ENCODE data around the gene IPPK.

IPPK gene

DNA sequence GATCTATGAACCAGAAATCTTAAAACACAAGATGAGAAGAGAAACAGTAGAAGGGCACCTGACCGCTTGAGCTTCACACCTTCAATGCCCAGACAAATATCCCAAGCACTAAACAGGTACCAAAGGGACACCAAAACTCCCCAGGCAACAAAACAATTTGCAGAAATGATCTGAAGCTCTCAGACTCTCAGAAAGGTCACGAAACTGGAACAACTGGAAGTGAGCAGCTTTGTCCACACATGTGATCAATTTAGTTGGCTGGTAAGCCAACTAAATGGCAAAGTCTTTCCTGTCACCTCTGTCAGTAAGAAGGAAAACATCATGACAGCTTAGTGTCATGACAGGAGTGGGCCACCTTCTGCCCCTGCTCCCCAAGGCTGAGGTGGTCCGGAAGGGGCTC, 4.1 kb downstream of the IPPK start:
- Histone ChIP-seq H3K27ac (ENCODE audit: low read depth, low read length) (no peak overlapping the region), H3K79me2 (ENCODE audit: control insufficient read depth, insufficient read depth, low read length, unreplicated experiment) (peaks cover 85% of the 10 kb centered on the region), H3K4me1 (ENCODE audit: control insufficient read depth, insufficient read depth, low read length, unreplicated experiment) (peaks cover 13% of the 10 kb centered on the region)

DNA sequence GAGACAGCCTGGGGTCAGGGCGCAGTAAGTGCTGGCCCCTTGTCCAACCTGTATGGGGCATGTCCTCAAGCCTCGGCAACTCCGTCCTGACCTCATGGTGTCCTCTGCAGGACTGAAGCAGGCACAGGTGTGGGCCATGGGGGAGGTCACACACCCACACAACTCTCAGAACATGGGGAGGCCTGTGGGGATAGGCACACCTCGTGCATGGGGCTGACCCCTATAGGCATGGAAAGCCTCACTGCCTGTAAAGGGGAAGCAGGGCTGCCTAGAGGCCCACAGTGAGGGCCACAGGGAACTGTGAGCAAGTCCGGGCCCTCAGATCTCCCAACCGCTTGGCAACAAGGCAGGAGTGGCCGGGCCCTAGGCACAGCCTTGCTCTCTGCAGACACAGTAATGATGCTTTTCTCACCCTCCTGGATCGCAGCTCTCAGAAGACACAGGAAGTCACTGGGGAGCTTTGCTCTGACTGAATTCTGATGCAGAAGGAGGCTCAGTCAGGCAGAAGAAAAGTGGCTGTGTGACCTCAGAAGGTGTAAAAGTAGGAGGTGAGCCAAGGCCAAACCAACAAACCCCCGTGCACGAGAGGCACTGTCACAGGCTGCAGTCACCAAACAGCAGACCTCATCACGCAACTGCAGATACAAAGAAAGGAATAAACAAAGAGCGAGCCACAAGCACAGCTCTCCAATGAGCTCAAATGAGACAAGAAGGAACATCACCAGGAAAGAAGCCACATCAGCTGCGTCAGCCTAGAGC, 5.4 kb downstream of the IPPK start:
- Histone ChIP-seq H3K4me3 (ENCODE audit: low read depth, low read length) (no peak overlapping the region), H3K27ac (ENCODE audit: low read depth, low read length) (no peak overlapping the region), H3K27me3 (ENCODE audit: insufficient read depth, low read length) (no peaks in the 10 kb centered on the region), H2AFZ (ENCODE audit: low read length, unreplicated experiment) (no peak overlapping the region), H3K79me2 (ENCODE audit: control insufficient read depth, insufficient read depth, low read length, unreplicated experiment) (peaks cover 93% of the 10 kb centered on the region), H3K4me1 (ENCODE audit: control insufficient read depth, insufficient read depth, low read length, unreplicated experiment) (peaks cover 13% of the 10 kb centered on the region), H3K36me3 (ENCODE audit: insufficient read depth, low read length) (no peaks in the 10 kb centered on the region)

More for the DNA sequence above, 4.1 kb downstream of the IPPK start:
- Histone ChIP-seq H3K27me3 (ENCODE audit: insufficient read depth, low read length) (no peaks in the 10 kb centered on the region), H3K4me3 (ENCODE audit: low read depth, low read length) (no peak overlapping the region), H2AFZ (ENCODE audit: low read length, unreplicated experiment) (no peak overlapping the region), H3K36me3 (ENCODE audit: insufficient read depth, low read length) (no peaks in the 10 kb centered on the region)

DNA sequence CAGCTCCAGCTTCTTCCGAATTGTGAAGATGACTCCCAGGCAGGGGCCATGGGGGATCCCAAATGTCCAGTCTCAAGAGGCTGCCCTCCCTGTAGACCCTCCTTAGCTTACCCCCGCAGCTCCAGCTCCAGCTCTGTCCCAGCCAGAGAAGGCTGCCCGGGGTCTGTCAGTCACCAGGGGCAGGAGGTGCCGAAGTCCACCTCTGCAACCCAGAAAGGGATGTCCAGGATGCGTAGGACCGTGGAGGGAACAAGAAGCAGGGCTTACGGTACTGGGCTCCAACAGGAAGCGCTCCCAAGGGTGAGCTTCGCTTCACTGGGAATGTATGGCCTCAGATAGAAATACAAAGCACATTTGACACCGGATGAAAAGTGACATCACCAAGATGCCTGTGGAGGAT, 6.0 kb downstream of the IPPK start:
- Histone ChIP-seq H3K4me3 (ENCODE audit: low read depth, low read length) (no peak overlapping the region), H3K4me1 (ENCODE audit: control insufficient read depth, insufficient read depth, low read length, unreplicated experiment) (peaks cover 13% of the 10 kb centered on the region), H3K36me3 (ENCODE audit: insufficient read depth, low read length) (no peaks in the 10 kb centered on the region), H3K79me2 (ENCODE audit: control insufficient read depth, insufficient read depth, low read length, unreplicated experiment) (peaks cover 90% of the 10 kb centered on the region), H3K27ac (ENCODE audit: low read depth, low read length) (no peak overlapping the region), H3K27me3 (ENCODE audit: insufficient read depth, low read length) (no peaks in the 10 kb centered on the region), H2AFZ (ENCODE audit: low read length, unreplicated experiment) (no peak overlapping the region)

DNA sequence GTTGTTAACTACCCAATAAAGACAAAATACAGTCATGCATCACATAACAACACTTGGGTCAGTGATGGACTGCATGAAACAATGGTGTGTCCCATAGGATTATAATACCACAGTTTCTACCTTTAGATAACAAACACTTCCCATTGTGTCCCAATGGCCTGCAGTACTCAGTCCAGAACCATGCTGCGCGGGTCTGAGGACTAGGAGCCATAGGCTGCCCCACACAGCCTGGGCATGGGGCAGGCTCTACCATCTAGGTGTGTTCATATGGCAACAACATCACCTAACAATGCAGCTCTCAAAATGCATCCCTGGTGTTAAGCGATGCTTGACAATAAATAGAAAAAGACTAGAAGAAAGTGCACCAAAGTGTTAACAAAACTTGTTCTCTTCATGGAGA, 6.8 kb downstream of the IPPK start:
- H3K27me3 ChIP-seq (ENCODE audit: insufficient read depth, low read length): no peaks in the 10 kb centered on the region
- no peak overlapping the region for H2AFZ ChIP-seq (ENCODE audit: low read length, unreplicated experiment)
- H3K4me1 ChIP-seq (ENCODE audit: control insufficient read depth, insufficient read depth, low read length, unreplicated experiment): peaks cover 8% of the 10 kb centered on the region
- H3K36me3 ChIP-seq (ENCODE audit: insufficient read depth, low read length): peaks cover 7% of the 10 kb centered on the region; the same call in 1 of the 2 replicates
- H3K79me2 ChIP-seq (ENCODE audit: control insufficient read depth, insufficient read depth, low read length, unreplicated experiment): peaks cover 90% of the 10 kb centered on the region
- no peak overlapping the region for H3K27ac ChIP-seq (ENCODE audit: low read depth, low read length)
- H3K4me3 ChIP-seq (ENCODE audit: low read depth, low read length): no peak overlapping the region

DNA sequence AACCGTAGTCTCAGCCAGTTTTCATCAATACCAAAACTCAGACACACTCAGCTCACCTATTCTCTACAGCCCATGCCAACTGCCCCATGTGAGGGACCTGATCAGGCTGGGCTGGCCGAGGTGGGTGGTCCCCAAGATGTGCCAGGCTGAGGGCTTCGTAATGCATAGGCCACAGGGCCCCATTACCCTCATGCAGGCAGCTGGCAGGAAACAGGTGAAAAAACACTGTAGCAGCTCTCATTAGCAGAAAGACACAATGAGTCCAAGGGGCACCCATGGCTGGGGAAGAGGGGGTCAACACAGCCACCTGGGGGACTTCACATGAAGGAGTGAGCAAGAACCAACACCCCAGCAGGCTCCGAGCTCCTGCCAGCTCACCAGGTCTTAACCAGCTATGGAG, 8.2 kb downstream of the IPPK start:
- peaks cover 17% of the 10 kb centered on the region for H3K4me1 ChIP-seq (ENCODE audit: control insufficient read depth, insufficient read depth, low read length, unreplicated experiment)
- H3K36me3 ChIP-seq (ENCODE audit: insufficient read depth, low read length): peaks cover 9% of the 10 kb centered on the region; the same call in 1 of the 2 replicates
- no peak overlapping the region for H3K4me3 ChIP-seq (ENCODE audit: low read depth, low read length)
- no peak overlapping the region for H2AFZ ChIP-seq (ENCODE audit: low read length, unreplicated experiment)
- no peak overlapping the region for H3K27ac ChIP-seq (ENCODE audit: low read depth, low read length)
- H3K79me2 ChIP-seq (ENCODE audit: control insufficient read depth, insufficient read depth, low read length, unreplicated experiment): peaks cover 83% of the 10 kb centered on the region
- no peaks in the 10 kb centered on the region for H3K27me3 ChIP-seq (ENCODE audit: insufficient read depth, low read length)

DNA sequence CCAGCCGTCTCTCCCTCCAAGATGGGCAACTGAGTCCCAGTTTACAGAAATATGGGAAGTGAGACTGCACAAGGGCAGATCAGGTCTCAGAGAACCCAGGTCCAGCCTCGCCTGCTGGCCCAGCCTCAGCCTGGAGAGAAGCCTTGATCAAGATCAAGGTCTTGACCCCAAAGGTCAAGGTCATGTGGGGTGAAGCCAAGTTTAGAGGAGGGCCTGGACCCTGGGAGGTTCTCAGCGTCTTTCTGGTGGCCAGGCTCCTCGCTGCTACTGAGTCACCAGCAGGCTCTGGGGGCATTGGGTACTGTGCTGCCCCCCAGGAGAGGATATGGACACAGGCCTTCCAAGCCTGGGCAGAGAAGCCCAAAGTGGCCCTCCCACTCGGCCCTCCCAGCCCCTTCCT, 8.8 kb downstream of the IPPK start:
- Histone ChIP-seq H2AFZ (ENCODE audit: low read length, unreplicated experiment) (no peak overlapping the region), H3K4me1 (ENCODE audit: control insufficient read depth, insufficient read depth, low read length, unreplicated experiment) (peaks cover 17% of the 10 kb centered on the region), H3K4me3 (ENCODE audit: low read depth, low read length) (no peak overlapping the region), H3K27ac (ENCODE audit: low read depth, low read length) (no peak overlapping the region), H3K27me3 (ENCODE audit: insufficient read depth, low read length) (no peaks in the 10 kb centered on the region), H3K36me3 (ENCODE audit: insufficient read depth, low read length) (peaks cover 9% of the 10 kb centered on the region; the same call in 1 of the 2 replicates), H3K79me2 (ENCODE audit: control insufficient read depth, insufficient read depth, low read length, unreplicated experiment) (peaks cover 81% of the 10 kb centered on the region)

DNA sequence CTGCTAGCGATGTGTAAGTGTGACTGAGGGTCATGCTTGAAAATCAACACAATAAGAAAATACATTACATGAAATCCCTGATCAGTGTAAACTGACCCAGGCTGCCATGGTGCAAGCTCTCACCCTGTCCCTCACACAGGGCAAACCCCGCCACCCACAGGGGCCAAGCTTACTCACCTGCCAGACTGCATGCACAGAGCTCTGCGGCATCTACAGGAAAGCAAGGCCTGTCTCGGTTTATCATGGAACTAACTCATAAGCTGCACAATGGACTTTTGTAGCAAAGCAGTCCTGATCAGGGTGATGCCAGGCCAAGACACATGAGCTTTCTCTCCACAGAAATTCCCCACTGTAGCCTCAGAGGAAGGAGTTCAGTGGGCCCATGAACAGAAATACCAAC, 9.7 kb downstream of the IPPK start:
- Histone ChIP-seq H3K27ac (ENCODE audit: low read depth, low read length) (no peak overlapping the region), H3K4me1 (ENCODE audit: control insufficient read depth, insufficient read depth, low read length, unreplicated experiment) (peaks cover 17% of the 10 kb centered on the region)

DNA sequence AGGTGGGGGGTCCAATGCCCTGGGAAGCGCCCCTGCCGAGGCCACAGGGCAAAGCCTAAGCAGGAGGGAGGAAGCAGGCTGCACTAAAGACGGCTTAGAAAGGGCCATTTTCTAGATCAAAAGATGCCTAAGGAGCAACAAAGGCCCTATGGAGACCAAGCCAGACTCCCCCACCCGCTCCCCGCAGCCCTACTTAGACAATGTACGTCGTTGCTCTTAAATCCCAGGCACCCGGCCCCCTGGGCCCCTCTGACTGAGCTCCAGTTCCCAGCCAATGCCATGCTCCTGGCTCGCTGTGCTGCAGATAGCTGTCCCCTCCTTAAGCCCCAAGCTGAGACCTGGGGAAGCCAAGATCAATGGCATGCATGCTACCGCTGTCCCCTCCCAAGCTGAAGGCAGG, 10.3 kb downstream of the IPPK start:
- Histone ChIP-seq H3K36me3 (ENCODE audit: insufficient read depth, low read length) (peaks cover 12% of the 10 kb centered on the region; the same call in 1 of the 2 replicates), H3K27ac (ENCODE audit: low read depth, low read length) (no peak overlapping the region), H2AFZ (ENCODE audit: low read length, unreplicated experiment) (no peak overlapping the region), H3K79me2 (ENCODE audit: control insufficient read depth, insufficient read depth, low read length, unreplicated experiment) (peaks cover 79% of the 10 kb centered on the region), H3K27me3 (ENCODE audit: insufficient read depth, low read length) (no peaks in the 10 kb centered on the region), H3K4me3 (ENCODE audit: low read depth, low read length) (no peak overlapping the region), H3K4me1 (ENCODE audit: control insufficient read depth, insufficient read depth, low read length, unreplicated experiment) (peaks cover 20% of the 10 kb centered on the region)

More for the DNA sequence above, 9.7 kb downstream of the IPPK start:
- no peak overlapping the region for H3K4me3 ChIP-seq (ENCODE audit: low read depth, low read length)
- H3K79me2 ChIP-seq (ENCODE audit: control insufficient read depth, insufficient read depth, low read length, unreplicated experiment): peaks cover 80% of the 10 kb centered on the region
- peaks cover 12% of the 10 kb centered on the region; the same call in 1 of the 2 replicates for H3K36me3 ChIP-seq (ENCODE audit: insufficient read depth, low read length)
- H2AFZ ChIP-seq (ENCODE audit: low read length, unreplicated experiment): no peak overlapping the region
- no peaks in the 10 kb centered on the region for H3K27me3 ChIP-seq (ENCODE audit: insufficient read depth, low read length)

DNA sequence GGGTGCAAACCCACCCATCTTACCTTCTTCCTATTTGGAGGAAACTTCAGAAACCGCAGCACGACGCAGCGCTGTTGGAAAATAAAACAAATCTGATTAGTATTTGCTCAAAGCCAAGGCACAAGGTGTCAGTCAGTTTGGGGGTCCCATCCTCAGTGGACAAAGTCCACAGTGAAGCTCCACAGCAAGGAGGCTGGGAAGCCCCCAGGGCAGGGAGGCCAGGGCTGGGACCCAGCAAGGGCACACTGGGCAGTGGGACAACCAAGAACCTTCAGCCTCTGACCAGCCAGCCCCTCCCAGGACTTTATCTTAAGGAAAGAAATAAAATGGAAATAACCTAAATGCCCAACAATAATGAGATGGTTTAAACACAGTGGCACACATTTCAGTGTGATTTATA, 11.3 kb downstream of the IPPK start:
- H3K27ac ChIP-seq (ENCODE audit: low read depth, low read length): no peak overlapping the region
- H3K4me3 ChIP-seq (ENCODE audit: low read depth, low read length): no peak overlapping the region
- H3K36me3 ChIP-seq (ENCODE audit: insufficient read depth, low read length): peaks cover 12% of the 10 kb centered on the region; the same call in 1 of the 2 replicates
- no peaks in the 10 kb centered on the region for H3K27me3 ChIP-seq (ENCODE audit: insufficient read depth, low read length)
- peaks cover 77% of the 10 kb centered on the region for H3K79me2 ChIP-seq (ENCODE audit: control insufficient read depth, insufficient read depth, low read length, unreplicated experiment)
- peaks cover 20% of the 10 kb centered on the region for H3K4me1 ChIP-seq (ENCODE audit: control insufficient read depth, insufficient read depth, low read length, unreplicated experiment)
- no peak overlapping the region for H2AFZ ChIP-seq (ENCODE audit: low read length, unreplicated experiment)

DNA sequence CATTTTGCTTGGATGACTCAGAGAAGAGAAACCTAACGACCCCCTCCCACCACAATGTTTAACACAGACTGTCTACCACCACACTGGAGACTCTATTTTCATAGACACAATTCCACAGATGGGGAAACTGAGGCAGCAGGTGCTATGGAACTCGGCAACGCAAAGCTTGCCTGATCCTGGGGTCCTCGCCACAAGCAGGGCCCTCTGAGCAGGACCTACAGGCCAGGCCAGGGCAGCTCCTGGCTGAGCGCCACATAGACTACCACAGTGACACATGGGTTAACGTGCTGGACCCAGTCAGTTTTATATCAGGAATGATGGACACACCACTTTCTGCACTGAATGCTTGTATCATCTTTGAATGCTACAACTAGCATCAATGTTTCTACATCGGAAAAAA, 11.8 kb downstream of the IPPK start:
- H3K4me3 ChIP-seq (ENCODE audit: low read depth, low read length): no peak overlapping the region
- H3K27ac ChIP-seq (ENCODE audit: low read depth, low read length): no peak overlapping the region
- peaks cover 12% of the 10 kb centered on the region; the same call in 1 of the 2 replicates for H3K36me3 ChIP-seq (ENCODE audit: insufficient read depth, low read length)
- H3K4me1 ChIP-seq (ENCODE audit: control insufficient read depth, insufficient read depth, low read length, unreplicated experiment): peaks cover 20% of the 10 kb centered on the region
- H2AFZ ChIP-seq (ENCODE audit: low read length, unreplicated experiment): no peak overlapping the region
- no peaks in the 10 kb centered on the region for H3K27me3 ChIP-seq (ENCODE audit: insufficient read depth, low read length)
- H3K79me2 ChIP-seq (ENCODE audit: control insufficient read depth, insufficient read depth, low read length, unreplicated experiment): peaks cover 75% of the 10 kb centered on the region
